ENCODE measurements around the gene CPT1A.

The CPT1A gene

DNA sequence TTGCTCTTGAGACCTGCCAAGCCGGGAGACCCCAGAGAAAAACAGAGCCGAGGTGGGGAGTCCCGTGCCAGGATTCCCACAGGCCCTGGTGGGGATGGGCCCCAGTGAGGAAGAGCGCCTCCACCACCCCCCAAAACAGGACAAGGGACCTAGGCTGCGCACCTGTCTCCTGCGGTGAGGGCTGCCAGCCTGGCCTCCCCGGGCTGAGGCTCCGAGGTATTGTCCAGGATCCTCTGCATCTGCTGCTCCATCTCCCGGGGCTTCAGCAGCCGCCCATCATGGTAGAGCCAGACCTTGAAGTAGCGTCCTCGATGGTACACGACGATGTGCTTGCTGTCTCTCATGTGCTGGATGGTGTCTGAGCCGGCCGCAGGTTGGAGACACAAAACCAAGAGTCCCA, 57.1 kb downstream of the CPT1A start:
- in situ Hi-C loops (cut with MboI; ENCODE audit: low pct_unique_long_range_greater_than_20kb, low sequenced_read_pairs, unreplicated experiment): no loop called here
- DNase-seq (ENCODE audit: low spot score): no peak
- TF ChIP-seq, protein P1, sequence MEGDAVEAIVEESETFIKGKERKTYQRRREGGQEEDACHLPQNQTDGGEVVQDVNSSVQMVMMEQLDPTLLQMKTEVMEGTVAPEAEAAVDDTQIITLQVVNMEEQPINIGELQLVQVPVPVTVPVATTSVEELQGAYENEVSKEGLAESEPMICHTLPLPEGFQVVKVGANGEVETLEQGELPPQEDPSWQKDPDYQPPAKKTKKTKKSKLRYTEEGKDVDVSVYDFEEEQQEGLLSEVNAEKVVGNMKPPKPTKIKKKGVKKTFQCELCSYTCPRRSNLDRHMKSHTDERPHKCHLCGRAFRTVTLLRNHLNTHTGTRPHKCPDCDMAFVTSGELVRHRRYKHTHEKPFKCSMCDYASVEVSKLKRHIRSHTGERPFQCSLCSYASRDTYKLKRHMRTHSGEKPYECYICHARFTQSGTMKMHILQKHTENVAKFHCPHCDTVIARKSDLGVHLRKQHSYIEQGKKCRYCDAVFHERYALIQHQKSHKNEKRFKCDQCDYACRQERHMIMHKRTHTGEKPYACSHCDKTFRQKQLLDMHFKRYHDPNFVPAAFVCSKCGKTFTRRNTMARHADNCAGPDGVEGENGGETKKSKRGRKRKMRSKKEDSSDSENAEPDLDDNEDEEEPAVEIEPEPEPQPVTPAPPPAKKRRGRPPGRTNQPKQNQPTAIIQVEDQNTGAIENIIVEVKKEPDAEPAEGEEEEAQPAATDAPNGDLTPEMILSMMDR (IDR thresholded peaks at IDR 0.05; ENCODE audit: extremely low read depth, insufficient read depth, missing control alignments): no peak

GRCh38 chr11:68783216-68783821, 58.4 kb downstream of the CPT1A start:
- DNase-seq (ENCODE audit: low spot score): no peak
- TF ChIP-seq, protein P1 (IDR thresholded peaks at IDR 0.05; ENCODE audit: extremely low read depth, insufficient read depth, missing control alignments): no peak
- in situ Hi-C loops (cut with MboI; ENCODE audit: low pct_unique_long_range_greater_than_20kb, low sequenced_read_pairs, unreplicated experiment): no loop called here

DNA sequence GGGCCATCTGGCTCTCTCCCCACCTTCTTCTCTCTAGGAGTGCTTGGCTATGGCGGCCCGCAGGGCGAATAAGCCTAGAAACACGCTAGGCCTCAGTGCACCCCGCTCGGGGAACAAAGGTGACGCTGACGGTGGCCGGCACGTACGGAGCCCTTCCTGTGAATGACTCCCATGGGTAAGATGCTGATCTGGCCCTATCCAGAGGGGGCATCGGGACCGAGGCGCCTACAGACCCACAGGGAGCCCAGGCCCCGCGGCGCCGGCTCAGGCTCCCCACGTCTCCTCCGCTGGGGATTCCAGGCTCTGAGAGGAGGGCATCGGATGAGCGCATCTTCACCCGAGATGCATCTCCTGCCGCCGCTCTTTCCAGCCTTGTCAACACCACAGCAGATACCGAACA, 59.0 kb downstream of the CPT1A start:
- no peak for DNase-seq (ENCODE audit: low spot score)
- in situ Hi-C loops (cut with MboI; ENCODE audit: low pct_unique_long_range_greater_than_20kb, low sequenced_read_pairs, unreplicated experiment): no loop called here
- TF ChIP-seq, protein P1 (IDR thresholded peaks at IDR 0.05; ENCODE audit: extremely low read depth, insufficient read depth, missing control alignments): no peak

- DNase-seq (ENCODE audit: low spot score): no peak
- TF ChIP-seq, protein P1 (IDR thresholded peaks at IDR 0.05; ENCODE audit: extremely low read depth, insufficient read depth, missing control alignments): no peak
- in situ Hi-C loops (cut with MboI; ENCODE audit: low pct_unique_long_range_greater_than_20kb, low sequenced_read_pairs, unreplicated experiment): no loop called here
These were observed 60.9 kb downstream of the CPT1A start for GRCh38 chr11:68780829-68781228.

- in situ Hi-C loops (cut with MboI; ENCODE audit: low pct_unique_long_range_greater_than_20kb, low sequenced_read_pairs, unreplicated experiment): no loop called here
These were observed 63.5 kb downstream of the CPT1A start for GRCh38 chr11:68778205-68778604.

DNA sequence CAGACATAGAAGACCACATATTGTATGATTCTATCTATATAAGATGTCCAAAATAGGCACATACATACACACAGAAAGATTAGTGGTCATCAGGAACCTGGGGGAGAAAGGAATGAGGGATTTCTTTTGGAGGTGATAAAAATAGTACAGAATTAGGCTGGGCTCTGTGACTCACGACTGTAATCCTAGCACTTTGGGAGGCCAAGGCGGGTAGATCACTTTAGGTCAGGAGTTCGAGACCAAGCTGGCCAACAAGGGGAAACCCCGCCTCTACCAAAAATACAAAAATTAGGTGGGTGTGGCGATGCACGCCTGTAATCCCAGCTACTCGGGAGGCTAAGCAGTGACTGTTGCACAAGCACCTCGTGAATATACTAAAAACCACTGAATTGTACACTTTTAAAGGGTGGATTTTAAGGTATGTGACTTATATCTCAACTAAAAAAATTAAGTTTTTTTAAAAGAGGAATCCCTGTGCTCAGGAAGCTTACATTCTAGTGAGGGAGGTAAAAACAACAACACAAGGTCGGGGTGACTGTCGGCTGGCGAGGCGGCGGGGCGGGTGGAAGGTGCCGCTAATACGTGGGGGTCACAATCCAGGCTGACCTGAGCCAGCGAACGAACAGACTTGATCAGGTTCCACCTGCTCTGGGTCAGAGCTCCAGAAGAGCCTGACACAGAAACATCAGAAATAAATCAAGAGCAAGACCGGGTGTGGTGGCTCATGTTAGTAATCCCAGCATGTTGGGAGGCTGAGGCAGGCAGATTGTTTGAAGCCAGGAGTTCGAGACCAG, 65.1 kb downstream of the CPT1A start:
- no peak for DNase-seq (ENCODE audit: low spot score)
- in situ Hi-C loops (cut with MboI; ENCODE audit: low pct_unique_long_range_greater_than_20kb, low sequenced_read_pairs, unreplicated experiment): no loop called here
- TF ChIP-seq, protein P1 (IDR thresholded peaks at IDR 0.05; ENCODE audit: extremely low read depth, insufficient read depth, missing control alignments): no peak

More at GRCh38 chr11:68778205-68778604, 63.5 kb downstream of the CPT1A start:
- TF ChIP-seq, protein P1 (IDR thresholded peaks at IDR 0.05; ENCODE audit: extremely low read depth, insufficient read depth, missing control alignments): no peak
- no peak for DNase-seq (ENCODE audit: low spot score)

Data from GM13977 (cell line).